OCI-LY7 (cell line): Measurements from ENCODE around the gene CYP2D6. TPM values are rescaled to one million over a fixed set of nuclear protein-coding genes. Genes with fewer than 3 reads are reported as not detected.

Experiments used
- BruUV-seq: library from RNA; stranded (reverse); fragments of 400-500 nt; replicated peaks from 2 replicates; lab custom pipeline; 2021; lab: Mats Ljungman, UMichigan
- CTCF ChIA-PET: fragments of 300-600 bp; sonication (Branson Sonifier 250); formaldehyde crosslinking; loops from one replicate; lab custom pipeline; 2022; ENCODE audit warnings: antibody characterized with exemption; ENCODE audit not compliant: unreplicated experiment; lab: Charles Lee
- POLR2A ChIA-PET: fragments of 300-600 bp; sonication (Branson Sonifier 250); formaldehyde crosslinking; loops from one replicate; lab custom pipeline; 2022; ENCODE audit warnings: antibody characterized with exemption; lab: Charles Lee
- DNase-seq: peaks from one replicate; pipeline ENCODE4 v3.0.0-alpha.2; 2015; ENCODE audit warnings: low spot score
- H2AFZ ChIP-seq: fragments of 200-600 bp; sonication (generic), shearing (Covaris generic); 2 replicates; pipeline ENCODE4 v1.6.1; 2014; ENCODE audit warnings: mild to moderate bottlenecking, antibody characterized with exemption, low read length, moderate library complexity
- H3K27ac ChIP-seq: fragments of 200-600 bp; sonication (generic); 2 replicates; pipeline ENCODE4 v1.5.1; 2014; ENCODE audit warnings: mixed run types, low read depth, mild to moderate bottlenecking, moderate library complexity, low read length, inconsistent platforms; ENCODE audit not compliant: poor library complexity, severe bottlenecking
- H3K36me3 ChIP-seq: fragments of 200-600 bp; sonication (generic); 2 replicates; pipeline ENCODE4 v1.6.1; 2014; ENCODE audit warnings: mild to moderate bottlenecking, antibody characterized with exemption, low read length, moderate library complexity, mixed read lengths; ENCODE audit not compliant: insufficient read depth
- H3K4me1 ChIP-seq: fragments of 200-600 bp; sonication (generic); 2 replicates; pipeline ENCODE4 v1.5.1; 2014; ENCODE audit warnings: mild to moderate bottlenecking, low read length; ENCODE audit not compliant: insufficient read depth, poor library complexity, severe bottlenecking
- H3K4me2 ChIP-seq: fragments of 200-600 bp; sonication (generic); 2 replicates; pipeline ENCODE4 v1.6.1; 2014; ENCODE audit warnings: mild to moderate bottlenecking, low read length
- H3K4me3 ChIP-seq: fragments of 200-600 bp; sonication (generic); 2 replicates; pipeline ENCODE4 v1.5.1; 2014; ENCODE audit warnings: mild to moderate bottlenecking, low read depth, low read length; ENCODE audit not compliant: poor library complexity, severe bottlenecking
- H3K79me2 ChIP-seq: fragments of 200-600 bp; sonication (generic); 2 replicates; pipeline ENCODE4 v1.6.1; 2016; ENCODE audit warnings: low read depth, mild to moderate bottlenecking, low read length, moderate library complexity, mixed read lengths; ENCODE audit not compliant: insufficient read depth
- H3K9me2 ChIP-seq: fragments of 200-600 bp; sonication (generic); 2 replicates; pipeline ENCODE4 v1.6.1; 2016; ENCODE audit warnings: mild to moderate bottlenecking, low read length, mixed read lengths; ENCODE audit not compliant: insufficient read depth
- H3K9me3 ChIP-seq: fragments of 200-600 bp; sonication (generic); 2 replicates; pipeline ENCODE4 v1.6.1; 2014; ENCODE audit warnings: mild to moderate bottlenecking, mixed run types, low read length, mixed read lengths
- H4K20me1 ChIP-seq: fragments of 200-600 bp; sonication (generic); 2 replicates; pipeline ENCODE4 v1.6.1; 2014; ENCODE audit warnings: mild to moderate bottlenecking, antibody characterized with exemption, low read length, moderate library complexity, mixed read lengths; ENCODE audit not compliant: insufficient read depth
- CTCF ChIP-seq: fragments of 200-600 bp; sonication (generic); conservative IDR thresholded peaks from 2 replicates; pipeline ENCODE4 v1.5.1; 2014; ENCODE audit warnings: mild to moderate bottlenecking, antibody characterized with exemption, low read length, moderate library complexity, mixed read lengths
- EZH2phosphoT487 ChIP-seq: fragments of 200-600 bp; sonication (generic); IDR thresholded peaks from 2 replicates; pipeline ENCODE4 v1.6.1; 2018; ENCODE audit warnings: low read depth, borderline replicate concordance, mild to moderate bottlenecking, mixed run types, antibody characterized with exemption, low read length, moderate library complexity, mixed read lengths
- intact Hi-C: fragments of 100-400 bp; cut with micrococcal nuclease; formaldehyde crosslinking; loops from one replicate; pipeline ENCODE4 v1.10.0; 2022; ENCODE audit not compliant: unreplicated experiment
- total RNA-seq, 2 experiments: library from RNA; depleted of rRNA in 1 of 2; stranded (reverse); fragments of >200 nt in 1 of 2; shearing (Covaris generic) in 1 of 2; gene quantifications; 2 replicates each; pipeline ENCODE4 v1.2.3, GENCODE V29; 2014 to 2022

CYP2D6 gene
- total RNA-seq, 2 experiments from 2014 or later: 3.0 to 4.1 TPM

DNA sequence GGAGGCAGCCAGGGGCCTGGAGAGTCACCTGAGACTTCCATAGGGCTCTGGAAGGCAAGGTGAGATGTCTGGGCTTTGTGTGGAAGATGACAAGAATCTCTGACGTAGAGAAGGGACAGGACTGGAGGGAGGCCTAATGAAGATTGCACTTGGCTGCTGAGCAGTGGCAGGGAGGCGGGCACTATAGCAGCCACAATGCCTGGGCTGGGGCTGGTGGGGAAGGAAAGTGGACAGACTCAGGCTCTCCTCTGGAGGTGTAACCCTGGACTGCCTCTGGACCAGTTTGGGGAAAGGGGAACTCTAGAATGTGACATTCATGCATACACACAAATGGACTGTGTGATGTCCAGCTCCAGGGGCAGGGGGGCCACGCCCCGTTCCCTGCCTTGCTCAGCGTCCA, 34.3 kb upstream of the CYP2D6 start:
- no peak for TF ChIP-seq EZH2phosphoT487
- TF ChIP-seq CTCF: no peak
- H3K36me3 ChIP-seq: peaks cover 39% of the 10 kb centered on the region
- no peaks in the 10 kb centered on the region for H3K9me3 ChIP-seq
- no peak for DNase-seq
- no TSS peak for BruUV-seq
- no peaks in the 10 kb centered on the region for H3K79me2 ChIP-seq
- H3K4me3 ChIP-seq: no peak overlapping the region
- CTCF ChIA-PET: no interaction called here
- no peaks in the 10 kb centered on the region for H3K9me2 ChIP-seq
- intact Hi-C loops: loop anchor here (5.0 kb wide), 1 partner anchor 102 kb away; no protein-coding TSS in a partner anchor
- no peak overlapping the region for H3K4me2 ChIP-seq
- no peak overlapping the region for H3K27ac ChIP-seq
- POLR2A ChIA-PET: no interaction called here
- peaks cover 14% of the 10 kb centered on the region for H3K4me1 ChIP-seq
- H4K20me1 ChIP-seq: no peaks in the 10 kb centered on the region
- H2AFZ ChIP-seq: no peak overlapping the region

DNA sequence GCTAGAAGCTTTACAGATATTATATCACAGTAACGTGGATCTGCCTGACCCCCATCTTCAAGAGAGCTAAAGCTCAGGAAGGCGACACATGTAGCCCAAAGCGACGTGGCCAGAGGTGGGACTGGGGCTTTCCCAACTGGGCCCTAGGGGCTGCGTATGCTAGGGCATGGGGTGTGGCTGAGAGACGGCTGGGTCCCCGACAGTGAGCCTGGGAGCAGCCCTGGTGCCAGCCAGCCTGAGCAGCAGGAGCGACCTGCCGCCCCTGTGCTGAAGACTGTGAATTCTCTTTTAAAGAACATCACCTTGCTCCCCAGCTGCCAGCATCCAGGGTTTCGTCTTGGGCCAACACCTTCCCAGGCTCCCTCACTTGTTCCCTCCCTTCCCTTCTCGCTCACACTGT, 32.9 kb upstream of the CYP2D6 start:
- no peaks in the 10 kb centered on the region for H3K9me2 ChIP-seq
- DNase-seq: no peak
- BruUV-seq: no TSS peak
- H3K79me2 ChIP-seq: no peaks in the 10 kb centered on the region
- no peaks in the 10 kb centered on the region for H3K9me3 ChIP-seq
- TF ChIP-seq CTCF: no peak
- TF ChIP-seq EZH2phosphoT487: no peak
- intact Hi-C loops: no loop called here
- peaks cover 1% of the 10 kb centered on the region for H3K4me1 ChIP-seq
- no peak overlapping the region for H3K27ac ChIP-seq
- H3K36me3 ChIP-seq: peaks cover 29% of the 10 kb centered on the region
- no peak overlapping the region for H2AFZ ChIP-seq
- H3K4me3 ChIP-seq: no peak overlapping the region
- no peak overlapping the region for H3K4me2 ChIP-seq
- no peaks in the 10 kb centered on the region for H4K20me1 ChIP-seq
- CTCF ChIA-PET: no interaction called here
- POLR2A ChIA-PET: no interaction called here

DNA sequence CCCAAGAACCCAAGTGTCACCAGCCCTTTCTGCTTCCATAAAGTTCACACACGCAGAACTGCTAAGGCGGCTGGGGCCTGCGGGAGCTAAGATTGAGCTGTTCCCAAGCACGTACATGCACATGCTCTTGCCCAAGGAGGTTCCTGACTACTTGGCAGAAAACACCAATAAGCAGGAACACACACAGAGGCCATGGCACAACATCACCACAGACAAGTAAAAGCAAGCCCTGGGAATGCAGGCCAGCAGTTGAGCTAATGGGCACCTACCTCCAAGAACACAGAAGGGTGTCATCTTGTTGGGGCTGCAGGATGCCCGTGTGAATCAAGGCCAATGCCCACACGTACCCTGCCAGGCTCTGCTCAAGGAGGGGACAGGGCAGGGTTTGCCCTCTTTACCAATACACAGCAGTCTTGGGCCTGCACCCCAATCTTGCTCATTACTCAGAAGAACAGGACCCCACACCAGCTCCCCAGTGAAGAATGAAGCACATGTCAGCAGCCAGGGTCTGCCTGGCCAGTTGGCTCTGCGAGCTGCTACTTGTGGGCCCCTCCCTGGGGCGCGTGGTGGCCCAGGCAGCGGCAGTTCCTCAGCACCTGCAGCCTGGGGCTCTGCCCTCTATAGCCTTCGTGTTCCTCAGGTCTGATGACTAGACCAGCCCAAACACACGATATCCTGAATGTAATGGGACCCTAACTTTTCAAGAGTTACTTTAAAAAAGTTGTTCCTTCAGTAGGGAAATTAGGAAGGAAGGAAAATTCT, 32.3 kb upstream of the CYP2D6 start:
- no peaks in the 10 kb centered on the region for H4K20me1 ChIP-seq
- no peaks in the 10 kb centered on the region for H3K9me3 ChIP-seq
- TF ChIP-seq CTCF (no peak), EZH2phosphoT487 (no peak)
- H3K27ac ChIP-seq: no peak overlapping the region
- no TSS peak for BruUV-seq
- H3K9me2 ChIP-seq: no peaks in the 10 kb centered on the region
- intact Hi-C loops: no loop called here
- H3K36me3 ChIP-seq: peaks cover 28% of the 10 kb centered on the region
- ChIA-PET POLR2A (interaction anchor here (0.6 kb wide), 1 partner anchor 293 kb away, joined by 3 read pairs; no protein-coding TSS in a partner anchor), CTCF (no interaction called here)
- no peaks in the 10 kb centered on the region for H3K4me1 ChIP-seq
- no peak overlapping the region for H2AFZ ChIP-seq
- no peak for DNase-seq
- H3K4me2 ChIP-seq: no peak overlapping the region
- no peaks in the 10 kb centered on the region for H3K79me2 ChIP-seq
- no peak overlapping the region for H3K4me3 ChIP-seq
